HG03025 (cell line): Measurements from ENCODE around the gene TRIM7.
A peak's percentile ranks its signal among the peaks of the same experiment; 100 is the strongest.
"Not testable (repeated sequence)": the region's sequence is repeated elsewhere in the genome, so short reads cannot be mapped to it uniquely, and the experiment has no call there.

ENCODE experiments used
- ATAC-seq: cut with Tn5 transposase; IDR thresholded peaks from one replicate; pipeline ENCODE4 v1.9.1; 2021; ENCODE audit warnings: mild to moderate bottlenecking, moderate library complexity; ENCODE audit not compliant: unreplicated experiment, low FRiP score

Gene TRIM7

GRCh38 chr5:181176254-181176952 lies 28.6 kb downstream of the TRIM7 start:
- no peak for ATAC-seq

- ATAC-seq = no peak
These were observed 31.3 kb downstream of the TRIM7 start for GRCh38 chr5:181173420-181174342.

GRCh38 chr5:181173027-181173419 lies 32.0 kb downstream of the TRIM7 start:
- ATAC-seq = no peak

GRCh38 chr5:181171782-181172181 lies 33.2 kb downstream of the TRIM7 start:
- ATAC-seq = no peak

- ATAC-seq = no peak
These were observed 34.0 kb downstream of the TRIM7 start for GRCh38 chr5:181170996-181171395.

- no peak for ATAC-seq
These were observed 34.7 kb downstream of the TRIM7 start for GRCh38 chr5:181170237-181170825.

- ATAC-seq = not testable (repeated sequence)
These were observed 35.3 kb downstream of the TRIM7 start for GRCh38 chr5:181169459-181170236.

- ATAC-seq = no peak
These were observed 36.3 kb downstream of the TRIM7 start for GRCh38 chr5:181168595-181169118.

GRCh38 chr5:181167814-181168488 lies 37.0 kb downstream of the TRIM7 start:
- ATAC-seq = no peak

- ATAC-seq = no peak
These were observed 37.9 kb downstream of the TRIM7 start for GRCh38 chr5:181166812-181167733.

GRCh38 chr5:181164076-181164952 lies 40.7 kb downstream of the TRIM7 start:
- ATAC-seq = no peak

GRCh38 chr5:181163487-181164075 lies 41.4 kb downstream of the TRIM7 start:
- ATAC-seq = no peak

- ATAC-seq = no peak
These were observed 43.3 kb downstream of the TRIM7 start for GRCh38 chr5:181161534-181162175.

GRCh38 chr5:181160755-181161533 lies 44.1 kb downstream of the TRIM7 start:
- not testable (repeated sequence) for ATAC-seq

GRCh38 chr5:181160152-181160754 lies 44.7 kb downstream of the TRIM7 start:
- ATAC-seq = peak; percentile 42
